ENCODE results near the gene SND1.

Gene SND1

DNA sequence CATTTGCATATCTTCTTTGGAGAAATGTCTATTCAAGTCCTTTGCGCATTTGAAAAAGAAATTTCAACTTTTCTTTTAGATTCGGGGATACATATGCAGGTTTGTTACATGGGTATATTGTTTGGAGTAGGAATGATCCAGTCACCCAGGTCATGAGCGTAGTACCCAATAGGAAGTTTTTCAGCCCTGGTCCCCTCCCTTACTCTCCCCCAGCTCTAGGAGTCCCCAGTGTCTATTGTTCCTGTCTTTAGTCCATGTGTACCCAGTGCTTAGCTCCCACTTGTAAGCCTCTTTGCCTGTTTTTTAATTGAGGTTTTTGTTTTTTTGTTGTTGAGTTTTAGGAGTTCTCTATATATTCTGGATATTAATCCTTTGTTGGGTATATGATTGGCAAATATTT is 63.3 kb downstream of the SND1 start:
- H3K4me3 ChIP-seq: no peak overlapping the region

DNA sequence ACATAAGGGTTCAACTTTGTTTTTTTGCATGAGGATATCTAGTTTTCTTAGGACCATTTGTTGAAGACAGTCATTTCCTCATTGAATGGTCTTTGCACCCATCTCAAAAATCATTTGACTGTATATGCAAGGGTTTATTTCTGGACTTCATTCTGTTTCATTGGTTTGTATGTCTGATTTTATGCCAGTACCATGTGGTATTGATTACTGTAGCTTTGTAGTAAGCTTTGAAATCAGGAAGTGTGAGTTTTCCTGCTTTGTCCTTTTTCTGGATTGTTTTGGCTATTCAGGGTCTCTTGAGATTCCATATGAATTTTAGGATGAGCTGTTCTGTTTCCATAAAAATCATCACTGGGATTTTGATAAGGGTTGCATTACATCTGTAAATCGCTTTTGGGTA is 63.9 kb downstream of the SND1 start:
- H3K4me3 ChIP-seq: no peak overlapping the region
- peak overlapping the region in 1 of 21 experiments; percentile 32 for H3K27ac ChIP-seq

More for the DNA sequence above, 63.3 kb downstream of the SND1 start:
- H3K27ac ChIP-seq: no peak overlapping the region

DNA sequence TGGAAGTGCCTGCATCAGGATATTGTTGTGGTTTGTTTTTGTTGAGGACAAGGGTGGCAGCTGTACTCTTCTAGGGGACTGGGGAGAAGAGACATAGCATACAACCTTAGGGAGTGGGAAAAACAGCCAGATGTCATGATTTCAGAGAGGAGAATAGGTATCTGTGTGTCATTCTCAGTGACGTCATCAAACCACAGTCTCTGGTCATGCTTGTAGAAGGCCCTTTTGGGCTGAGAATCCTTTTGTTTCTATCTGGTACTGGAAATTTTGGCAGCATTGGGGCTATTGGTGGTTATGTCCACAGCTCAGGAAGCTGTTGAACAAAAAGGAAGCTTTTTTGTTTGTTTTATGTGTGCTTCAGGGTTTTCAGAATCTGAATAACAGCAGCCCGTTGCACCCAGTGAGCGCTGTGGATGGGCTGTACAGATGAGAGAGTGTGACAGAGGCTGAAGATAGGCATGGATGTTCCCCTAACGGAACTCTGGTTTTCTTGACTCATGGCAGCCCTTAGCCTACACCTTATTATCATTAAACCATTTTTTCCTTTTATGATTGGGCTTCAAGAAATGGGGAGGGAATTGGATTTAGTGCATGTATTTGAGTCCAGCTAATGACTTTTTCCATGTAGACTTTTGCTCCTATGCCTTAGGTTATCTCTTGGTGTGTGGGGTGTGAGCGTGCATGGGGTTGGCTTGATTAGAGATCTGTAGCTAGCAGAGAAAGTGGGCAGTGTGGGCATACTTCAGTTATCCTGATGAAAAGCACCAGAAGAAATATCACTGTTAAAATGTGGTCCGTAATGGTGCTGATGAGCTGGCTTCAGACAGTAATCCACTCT is 65.7 kb downstream of the SND1 start:
- H3K27ac ChIP-seq: no peak overlapping the region

DNA sequence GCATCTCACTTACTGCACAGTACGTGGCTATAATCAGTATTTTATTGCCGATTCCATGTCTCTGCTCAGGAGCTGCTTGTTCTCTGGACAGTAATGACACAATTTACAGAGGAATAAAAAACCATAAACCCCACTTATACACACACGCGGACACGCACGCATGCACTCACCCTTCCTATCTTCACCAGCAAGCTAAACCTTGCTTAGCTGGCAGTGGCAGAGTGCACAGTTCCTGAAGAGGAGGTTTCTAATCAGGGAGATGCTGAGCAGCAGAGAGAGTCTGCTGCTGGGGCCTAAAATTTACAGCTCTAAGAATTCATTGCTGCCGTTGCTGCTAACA is 66.3 kb downstream of the SND1 start:
- H3K4me3 ChIP-seq: no peak overlapping the region
- H3K27ac ChIP-seq: no peak overlapping the region

More for the DNA sequence above, 65.7 kb downstream of the SND1 start:
- H3K4me3 ChIP-seq: no peak overlapping the region

DNA sequence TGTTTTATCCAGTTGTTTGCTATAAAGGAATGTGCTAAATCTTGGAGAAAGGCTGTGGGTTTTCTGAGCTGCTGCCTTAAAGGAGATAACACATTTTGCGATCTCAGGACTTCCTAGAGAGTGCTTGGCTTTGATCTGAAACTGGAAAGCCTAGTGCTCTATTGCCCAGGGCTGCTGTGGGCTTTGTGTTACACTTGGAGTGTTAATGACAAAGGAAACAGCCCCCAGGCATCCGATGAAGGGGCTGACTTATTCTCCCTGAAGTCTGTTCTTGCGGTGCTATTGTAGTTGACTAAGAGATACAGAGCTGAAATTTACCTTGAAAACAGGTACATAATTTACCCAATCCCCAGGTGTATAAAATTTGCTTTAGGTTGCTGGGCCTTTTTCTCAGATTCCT is 74.5 kb downstream of the SND1 start:
- Histone ChIP-seq H3K27ac (no peak overlapping the region), H3K4me3 (no peak overlapping the region)

DNA sequence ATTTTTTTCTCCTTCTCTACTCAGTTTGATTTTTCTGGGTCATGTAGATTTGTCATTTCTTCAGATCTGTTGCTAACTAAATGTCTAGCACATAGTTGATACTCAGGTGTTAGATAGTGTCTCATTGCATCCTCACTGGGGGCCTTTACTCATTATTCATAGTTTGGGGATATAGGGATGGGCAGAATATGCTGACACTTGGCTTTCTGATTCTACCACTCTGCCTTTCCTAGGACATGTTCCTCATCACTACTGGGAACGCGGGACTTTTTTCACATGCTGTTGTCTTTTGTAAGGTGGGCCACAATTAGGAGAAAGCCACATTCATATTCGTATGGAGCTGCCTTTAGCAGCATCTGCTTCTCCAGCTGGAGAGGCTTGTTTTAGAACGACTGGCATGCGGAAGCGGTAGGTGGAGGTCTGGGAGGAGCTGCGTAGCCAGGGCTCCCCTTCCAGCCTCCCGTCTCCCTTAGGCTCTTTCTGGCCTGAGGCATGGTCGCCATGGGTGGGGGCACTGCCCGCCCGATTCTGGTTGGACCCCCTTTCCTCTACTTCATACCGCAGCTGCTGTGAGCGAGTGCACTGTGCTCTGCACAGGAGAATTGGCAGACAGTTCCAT is 78.8 kb downstream of the SND1 start:
- Histone ChIP-seq H3K27ac (no peak overlapping the region), H3K4me3 (no peak overlapping the region)

DNA sequence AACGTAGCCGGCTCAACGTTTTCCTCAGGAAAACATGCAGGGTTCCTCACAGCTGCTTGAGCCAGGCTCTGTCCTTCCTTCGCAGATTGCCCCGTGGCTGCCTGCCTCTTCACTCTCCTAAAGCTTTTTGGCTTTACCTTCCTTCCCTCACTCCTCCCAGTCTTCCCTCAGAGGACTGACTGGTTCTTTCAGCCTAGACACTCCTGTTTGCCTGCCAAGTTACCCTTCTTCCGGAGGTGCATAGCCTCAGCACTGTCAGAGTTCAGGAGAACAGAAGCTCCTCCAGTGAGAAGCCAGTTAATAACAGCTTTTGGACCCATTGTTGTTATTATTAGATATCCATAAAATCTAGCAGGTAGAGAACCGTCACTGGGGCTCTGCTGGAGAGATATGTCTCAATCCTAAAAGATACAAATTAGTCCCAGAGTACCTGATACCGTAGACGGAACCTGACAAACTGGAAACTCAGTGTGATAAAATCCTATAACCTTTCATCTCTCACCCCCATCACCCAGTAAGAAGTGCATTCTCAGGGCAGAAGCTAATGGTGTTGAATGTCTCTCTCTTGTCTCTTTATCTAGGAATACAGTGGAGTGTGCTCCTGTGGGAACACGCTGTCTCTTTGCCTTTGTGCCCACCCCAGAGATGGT is 79.6 kb downstream of the SND1 start:
- no peak overlapping the region for H3K4me3 ChIP-seq
- H3K27ac ChIP-seq: no peak overlapping the region

DNA sequence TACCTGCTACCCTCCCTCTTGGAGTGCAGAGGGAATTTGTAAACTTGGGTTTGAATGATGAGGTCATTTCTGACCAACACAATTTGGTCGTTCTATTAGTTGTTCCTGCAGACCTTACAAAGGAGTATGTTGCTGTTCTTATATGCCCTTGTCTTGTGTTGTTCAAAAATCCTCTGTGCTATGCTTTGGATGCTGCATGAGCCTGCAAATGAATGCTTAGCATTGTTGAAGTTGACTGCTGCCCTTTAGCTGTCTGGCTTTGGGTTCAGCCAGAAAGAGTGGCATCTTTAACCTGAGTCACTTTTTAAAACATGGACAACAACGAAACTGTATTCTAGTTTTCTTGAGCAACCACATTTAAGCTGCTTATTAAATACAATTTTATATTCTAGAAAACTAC is 80.3 kb downstream of the SND1 start:
- Histone ChIP-seq H3K4me3 (no peak overlapping the region), H3K27ac (no peak overlapping the region)

DNA sequence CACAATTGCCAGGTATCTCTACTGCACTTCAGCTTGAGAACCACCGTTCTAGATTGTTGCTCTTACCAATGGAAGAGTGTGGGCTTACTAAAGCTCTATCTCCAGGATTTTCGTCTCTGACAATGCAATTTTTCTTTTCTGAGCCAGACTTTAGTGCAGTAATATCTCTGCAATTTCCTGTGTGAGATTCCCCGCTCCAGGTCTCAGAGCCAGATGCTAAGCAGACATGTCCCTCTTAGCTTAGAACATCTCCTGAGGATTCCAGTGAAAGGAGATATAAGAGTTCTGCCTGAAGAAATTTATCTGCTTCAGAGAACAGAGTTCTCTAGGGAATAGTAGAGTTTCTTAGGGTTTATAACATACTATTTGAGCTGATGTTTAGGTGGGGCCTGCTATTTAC is 82.0 kb downstream of the SND1 start:
- Histone ChIP-seq H3K4me3 (no peak overlapping the region), H3K27ac (no peak overlapping the region)

DNA sequence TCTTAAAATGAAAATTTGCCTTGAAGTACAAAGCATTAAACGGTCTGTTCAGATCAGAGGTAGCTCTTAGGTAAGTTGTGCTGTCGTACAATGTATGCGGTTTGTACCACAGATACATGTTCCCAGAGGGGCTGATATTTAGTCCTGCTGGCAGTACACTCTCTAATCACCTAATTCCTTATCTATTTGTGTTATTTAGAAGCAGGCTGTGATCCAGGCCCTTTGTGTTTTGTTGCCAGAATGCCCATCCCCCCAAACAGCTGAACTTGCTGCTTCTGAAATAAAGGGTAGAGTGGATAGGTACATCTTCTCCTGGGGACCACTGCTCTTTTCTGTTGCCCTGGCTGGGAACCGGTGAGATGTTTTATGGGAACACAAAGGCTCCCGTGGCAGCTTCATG is 84.5 kb downstream of the SND1 start:
- Histone ChIP-seq H3K4me3 (no peak overlapping the region), H3K27ac (no peak overlapping the region)

DNA sequence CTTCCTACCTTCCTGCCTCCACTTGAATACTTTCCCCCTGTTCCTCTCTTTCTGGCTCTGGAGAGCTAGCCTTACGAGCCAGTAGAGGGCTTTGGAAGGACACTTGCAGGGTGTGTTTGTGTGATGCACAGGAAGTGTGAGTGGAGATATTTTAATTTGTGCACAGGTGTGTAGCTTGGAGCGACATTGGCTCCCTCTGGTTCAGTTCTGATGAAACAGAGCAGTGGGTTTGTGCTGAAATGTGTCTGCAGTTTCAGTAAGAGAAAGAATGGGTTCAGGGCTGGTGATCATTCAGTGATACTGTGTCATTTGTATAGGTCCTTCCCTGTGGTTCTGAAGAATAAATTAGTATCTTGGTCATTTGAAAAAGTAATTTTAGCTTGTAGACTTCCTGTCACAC is 86.9 kb downstream of the SND1 start:
- Histone ChIP-seq H3K27ac (no peak overlapping the region), H3K4me3 (no peak overlapping the region)

DNA sequence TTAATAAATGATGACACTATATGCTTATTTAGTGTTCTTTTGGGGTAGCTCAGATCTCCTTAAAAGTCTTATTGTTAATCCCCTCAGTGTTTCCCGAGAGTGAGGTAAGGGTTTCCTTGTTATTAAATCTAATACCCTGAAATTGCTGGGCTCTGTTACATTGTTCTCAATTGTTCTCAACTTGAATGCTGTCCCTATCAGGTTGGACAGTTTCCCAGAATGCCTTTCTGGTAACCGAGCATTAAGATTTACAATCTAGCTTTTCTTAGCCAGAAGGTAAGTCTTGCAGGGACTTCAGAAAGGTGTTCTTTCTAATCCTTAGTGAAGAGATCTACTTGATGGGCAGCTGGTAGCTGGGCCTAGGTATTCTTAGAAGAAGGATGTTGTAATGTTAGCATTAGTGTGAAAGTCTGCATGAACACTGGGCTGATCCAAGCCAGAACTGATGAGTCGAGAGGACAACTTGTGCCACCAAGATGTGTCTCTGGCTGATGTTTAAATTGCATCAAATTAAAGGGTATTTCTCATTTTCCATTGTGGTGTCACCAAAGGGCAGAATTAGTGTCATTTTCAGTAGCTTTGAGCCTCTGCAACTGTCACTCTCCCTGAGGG is 89.9 kb downstream of the SND1 start:
- no peak overlapping the region for H3K4me3 ChIP-seq
- no peak overlapping the region for H3K27ac ChIP-seq

DNA sequence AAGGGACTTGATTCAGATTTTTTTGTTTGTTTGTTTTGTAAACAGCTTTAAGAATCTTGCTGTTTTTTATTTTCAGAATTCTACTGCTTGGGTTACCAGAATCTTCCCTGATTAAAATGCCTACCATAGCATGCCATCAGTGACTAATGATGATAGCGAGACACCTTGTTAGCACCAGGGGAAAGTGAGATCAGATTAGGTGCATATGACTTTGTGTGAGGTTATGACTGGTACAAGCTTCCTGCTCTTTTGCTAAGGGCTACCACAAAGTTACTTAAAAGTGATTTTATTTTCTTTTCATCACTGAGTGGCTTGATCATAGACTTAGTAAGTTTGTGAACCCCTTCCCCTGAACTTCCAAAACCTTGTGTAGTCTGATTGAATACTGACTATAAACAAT is 93.5 kb downstream of the SND1 start:
- Histone ChIP-seq H3K4me3 (no peak overlapping the region), H3K27ac (no peak overlapping the region)

DNA sequence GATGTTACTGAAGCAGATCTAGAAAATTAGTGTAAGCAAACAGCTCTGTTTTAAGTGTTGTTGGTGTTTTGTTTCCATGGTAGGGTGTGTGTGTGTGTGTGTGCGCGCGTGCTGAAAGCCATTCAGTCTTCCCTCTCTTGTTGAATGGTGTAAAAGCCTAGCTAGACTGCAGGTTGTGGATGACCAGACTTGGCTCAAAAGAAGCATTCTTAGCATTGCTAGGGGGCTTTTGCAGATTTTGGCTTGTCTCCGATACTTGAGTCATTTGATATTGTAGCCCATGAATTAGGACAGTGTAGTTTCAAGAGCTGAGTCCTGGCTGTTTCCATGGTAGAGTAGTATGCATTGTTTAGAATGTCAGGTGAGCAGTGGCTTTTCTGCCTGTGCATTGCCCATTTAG is 99.1 kb downstream of the SND1 start:
- no peak overlapping the region for H3K4me3 ChIP-seq
- no peak overlapping the region for H3K27ac ChIP-seq

DNA sequence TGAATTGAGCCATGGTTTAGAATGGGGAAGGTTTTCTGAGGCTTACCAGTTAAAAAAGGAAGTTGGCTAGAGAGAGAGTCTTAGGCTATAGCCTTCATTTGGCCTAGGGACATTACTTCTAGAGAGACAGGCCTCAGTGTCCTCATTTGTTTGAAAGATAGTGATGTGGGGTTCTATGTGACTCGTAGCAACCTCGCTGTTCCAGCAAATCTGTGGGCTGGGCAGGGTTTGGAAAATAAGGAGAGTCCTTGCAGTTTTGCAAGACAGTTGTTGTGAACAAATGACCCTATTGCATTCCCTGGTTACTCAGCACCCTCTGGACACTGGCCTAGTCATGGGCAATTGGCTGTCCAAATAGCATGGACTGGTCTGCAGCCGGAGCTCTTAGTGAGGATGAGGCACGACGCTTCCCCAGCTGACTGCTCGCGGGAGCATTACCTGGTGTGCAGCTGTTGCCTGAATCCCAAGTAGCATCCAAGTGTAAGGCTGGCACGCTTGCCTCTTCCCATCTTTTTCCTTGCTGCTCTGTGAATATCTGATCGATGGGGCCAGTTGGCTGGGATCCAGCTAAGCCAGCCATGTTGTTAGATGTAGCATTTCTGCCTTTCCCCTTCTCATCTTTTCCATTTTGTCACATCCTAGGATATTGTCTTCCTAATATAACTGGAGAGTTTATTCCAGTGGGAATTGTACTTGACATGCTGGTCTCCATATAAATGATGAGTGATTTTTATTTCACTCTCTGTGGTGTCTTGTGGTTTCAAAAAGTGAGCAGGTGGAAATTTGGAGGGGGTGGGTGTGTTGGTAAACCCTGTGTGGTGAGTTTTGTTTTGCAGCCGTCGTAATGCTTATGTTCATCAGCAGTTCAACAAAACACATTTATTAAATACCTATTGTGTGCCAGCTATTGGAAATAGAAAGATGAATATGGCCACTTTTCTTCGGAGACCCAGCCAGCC is 99.8 kb downstream of the SND1 start:
- Histone ChIP-seq H3K4me3 (no peak overlapping the region), H3K27ac (no peak overlapping the region)

DNA sequence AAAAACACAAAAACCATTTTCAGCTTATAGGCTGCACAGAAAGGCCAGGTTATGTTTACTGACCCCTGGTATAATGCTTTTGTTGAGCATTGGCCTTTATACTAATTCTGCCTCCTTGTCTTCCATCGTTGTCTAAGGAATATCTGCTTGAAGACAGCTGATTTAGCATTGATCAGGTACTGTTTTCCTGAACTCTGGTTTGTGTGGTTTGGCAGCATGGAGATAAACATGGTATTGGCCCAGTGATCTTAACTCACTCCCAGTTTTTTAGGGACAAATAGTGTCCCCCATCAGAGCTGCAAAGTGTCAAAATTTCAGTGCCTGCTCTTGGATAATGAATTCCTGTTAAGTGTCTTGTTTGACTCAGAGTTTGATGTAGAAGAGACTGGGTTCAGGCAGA is 100.8 kb downstream of the SND1 start:
- no peak overlapping the region for H3K4me3 ChIP-seq

DNA sequence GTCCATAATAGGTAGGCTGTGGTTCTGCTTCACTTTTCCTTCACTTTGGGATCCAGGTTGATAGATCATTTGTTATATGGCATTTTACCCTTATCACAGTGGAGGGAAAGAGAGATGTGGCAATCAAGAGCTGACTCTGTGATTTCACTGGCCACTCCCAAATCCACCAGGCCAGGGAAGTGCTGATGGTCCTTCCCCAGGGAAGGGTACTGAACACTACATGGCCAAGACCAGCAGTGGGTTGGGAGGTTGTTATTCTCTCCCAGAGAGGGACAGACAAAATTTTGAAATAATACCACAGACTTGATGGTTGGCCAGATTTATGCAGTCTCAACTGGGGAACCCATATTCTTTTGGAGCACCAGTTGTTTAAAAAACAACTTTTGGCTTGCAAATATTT is 102.5 kb downstream of the SND1 start:
- Histone ChIP-seq H3K27ac (no peak overlapping the region), H3K4me3 (no peak overlapping the region)

More for the DNA sequence above, 100.8 kb downstream of the SND1 start:
- H3K27ac ChIP-seq: no peak overlapping the region

DNA sequence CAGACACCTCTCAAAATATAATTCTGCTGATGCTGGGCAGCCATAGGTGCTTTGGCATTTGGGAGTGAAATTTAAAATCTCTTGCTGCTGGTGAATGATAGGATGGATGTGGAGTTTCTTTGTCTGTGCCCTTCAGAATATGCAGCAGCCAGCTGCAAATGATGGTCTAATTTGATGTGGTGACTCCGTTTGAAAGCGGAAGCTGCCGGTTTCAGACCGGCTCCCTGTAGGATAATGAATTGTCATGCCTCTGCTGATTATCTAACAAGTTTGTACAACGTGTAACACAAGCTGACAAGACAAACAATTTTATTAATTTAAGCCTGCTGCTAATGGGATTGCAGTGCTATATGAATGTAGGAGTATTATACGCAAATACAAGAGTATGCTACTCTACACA is 103.5 kb downstream of the SND1 start:
- Histone ChIP-seq H3K4me3 (no peak overlapping the region), H3K27ac (no peak overlapping the region)

DNA sequence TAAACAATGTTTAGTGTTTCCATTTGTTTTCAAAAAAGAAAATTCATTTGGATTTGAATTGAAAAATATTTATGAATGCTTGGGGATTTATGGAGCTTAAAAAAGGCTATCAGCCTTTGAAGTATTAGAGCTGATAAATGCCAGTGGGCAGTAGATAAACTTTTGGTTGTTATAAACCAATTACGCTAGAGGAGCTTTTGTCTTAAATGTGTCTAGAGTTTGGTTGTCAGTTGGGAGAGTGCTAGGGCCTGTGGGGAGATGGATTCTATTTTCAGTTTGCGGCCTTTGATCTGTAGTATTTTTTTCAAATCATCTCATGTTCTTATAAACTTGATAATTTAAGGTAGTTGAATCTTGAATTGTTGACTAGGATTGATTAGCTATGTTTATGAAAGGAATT is 104.0 kb downstream of the SND1 start:
- Histone ChIP-seq H3K27ac (no peak overlapping the region), H3K4me3 (no peak overlapping the region)

DNA sequence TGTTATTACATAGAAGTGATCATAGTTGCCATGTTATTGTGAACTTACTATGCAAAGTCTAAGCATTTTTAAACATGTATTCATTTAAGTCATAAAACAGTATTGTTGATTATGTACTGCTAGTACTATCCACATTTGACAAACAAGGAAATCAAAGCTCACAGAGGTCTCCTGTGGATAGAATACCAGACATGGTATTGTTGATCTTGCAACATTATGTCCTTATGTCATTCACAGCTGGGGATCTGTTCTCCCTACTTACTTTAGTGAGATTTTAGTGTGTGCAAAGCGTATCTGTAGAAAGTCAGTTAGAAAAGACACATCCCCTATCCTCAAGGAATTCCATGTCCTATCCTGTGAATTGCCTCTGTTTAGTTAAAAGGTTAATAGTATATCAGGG is 106.1 kb downstream of the SND1 start:
- Histone ChIP-seq H3K4me3 (no peak overlapping the region), H3K27ac (no peak overlapping the region)

Data from skin epidermis (tissue), 12 donors.